ENCODE measurements around the gene PIGH. TPM values are rescaled to one million over a fixed set of nuclear protein-coding genes. Genes with fewer than 3 reads are reported as not detected.

Gene PIGH
- total RNA-seq, 4 donors from 2014 or later: 19.2 to 48.8 (median 23.8) TPM

DNA sequence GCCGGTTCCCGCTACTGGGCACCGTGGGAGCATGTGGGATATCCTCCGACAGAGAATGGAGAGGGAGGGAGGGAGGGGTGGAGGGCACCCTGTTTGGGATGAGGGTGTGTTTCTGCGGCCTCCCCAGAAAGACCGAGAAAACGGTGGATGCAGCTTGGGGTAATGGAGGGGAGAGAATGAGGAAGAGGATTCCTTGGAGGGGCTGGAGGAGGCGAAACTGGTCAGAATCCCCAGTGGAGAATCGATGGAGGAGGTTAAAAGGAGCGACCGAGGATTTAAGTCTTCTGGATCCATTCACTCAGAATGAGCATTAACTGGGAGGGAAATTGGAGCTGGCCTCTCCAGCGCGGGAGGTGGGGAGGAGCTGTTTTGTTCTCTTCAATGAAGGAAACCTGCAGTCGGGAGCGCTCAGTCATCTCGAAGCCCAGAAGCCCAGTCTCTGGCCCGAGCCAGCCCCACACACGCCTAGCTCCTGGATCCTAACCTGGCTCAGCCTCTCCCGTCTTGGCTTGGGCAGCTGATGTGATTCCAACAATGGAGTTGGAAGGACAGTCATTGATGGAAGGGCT is 20.2 kb upstream of the PIGH start:
- peak overlapping the region; percentile 38 to 77 (median 68) for H3K4me3 ChIP-seq
- TF ChIP-seq POLR2A (IDR thresholded peaks at IDR 0.05) (no peak), EP300 (IDR thresholded peaks at IDR 0.05) (no peak)
- TF ChIP-seq, protein P1, sequence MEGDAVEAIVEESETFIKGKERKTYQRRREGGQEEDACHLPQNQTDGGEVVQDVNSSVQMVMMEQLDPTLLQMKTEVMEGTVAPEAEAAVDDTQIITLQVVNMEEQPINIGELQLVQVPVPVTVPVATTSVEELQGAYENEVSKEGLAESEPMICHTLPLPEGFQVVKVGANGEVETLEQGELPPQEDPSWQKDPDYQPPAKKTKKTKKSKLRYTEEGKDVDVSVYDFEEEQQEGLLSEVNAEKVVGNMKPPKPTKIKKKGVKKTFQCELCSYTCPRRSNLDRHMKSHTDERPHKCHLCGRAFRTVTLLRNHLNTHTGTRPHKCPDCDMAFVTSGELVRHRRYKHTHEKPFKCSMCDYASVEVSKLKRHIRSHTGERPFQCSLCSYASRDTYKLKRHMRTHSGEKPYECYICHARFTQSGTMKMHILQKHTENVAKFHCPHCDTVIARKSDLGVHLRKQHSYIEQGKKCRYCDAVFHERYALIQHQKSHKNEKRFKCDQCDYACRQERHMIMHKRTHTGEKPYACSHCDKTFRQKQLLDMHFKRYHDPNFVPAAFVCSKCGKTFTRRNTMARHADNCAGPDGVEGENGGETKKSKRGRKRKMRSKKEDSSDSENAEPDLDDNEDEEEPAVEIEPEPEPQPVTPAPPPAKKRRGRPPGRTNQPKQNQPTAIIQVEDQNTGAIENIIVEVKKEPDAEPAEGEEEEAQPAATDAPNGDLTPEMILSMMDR (IDR thresholded peaks at IDR 0.05): no peak
- 5 to 9% methylated on average over 18 to 19 of the region's 19 CpGs for WGBS, 2 donors
- no peak for DNase-seq (ENCODE audit: low spot score in 2 of 2)
- peak overlapping the region; percentile 52 to 90 (median 83) for H3K27ac ChIP-seq
- H3K9me3 ChIP-seq: no peaks in the 10 kb centered on the region
- no peaks in the 10 kb centered on the region for H3K36me3 ChIP-seq
- peaks cover 0 to 35% (median 21%) of the 10 kb centered on the region in 4 donors for H3K4me1 ChIP-seq
- H3K27me3 ChIP-seq: no peaks in the 10 kb centered on the region

DNA sequence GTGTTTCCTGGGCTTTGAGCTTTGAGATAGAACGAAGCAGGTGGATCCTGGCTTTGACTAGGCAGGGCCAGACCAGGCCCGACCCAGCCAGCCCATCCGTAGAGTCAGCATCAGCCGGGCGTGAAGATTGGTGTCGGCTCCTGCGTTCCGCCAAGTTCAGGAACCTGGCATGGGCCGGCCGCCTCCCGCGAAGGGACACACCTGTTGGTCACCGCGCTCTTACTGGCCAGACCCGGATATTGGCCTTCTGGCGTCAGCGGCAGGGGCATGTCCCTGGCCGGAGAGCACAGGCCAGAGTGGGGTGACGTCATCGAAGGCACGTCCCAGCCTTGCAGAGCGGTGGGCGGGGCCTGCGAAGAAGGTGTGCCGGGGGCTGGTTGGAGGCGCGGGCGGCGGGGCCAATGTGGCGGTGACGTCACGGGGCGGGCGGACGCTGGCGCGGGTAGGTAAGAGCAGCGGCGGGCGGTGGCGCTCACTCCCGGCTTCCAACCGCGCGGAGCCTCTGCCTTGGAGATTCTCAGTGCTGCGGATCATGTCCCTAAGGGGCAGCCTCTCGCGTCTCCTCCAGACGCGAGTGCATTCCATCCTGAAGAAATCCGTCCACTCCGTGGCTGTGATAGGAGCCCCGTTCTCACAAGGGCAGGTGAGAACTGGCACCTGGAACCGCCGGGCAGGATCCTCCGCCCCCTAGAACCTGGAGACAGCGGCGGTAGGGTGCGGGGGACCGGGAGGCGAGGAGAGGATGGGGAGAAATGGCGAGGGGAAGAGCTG is 19.6 kb upstream of the PIGH start, which contains the start of gene ARG2:
ARG2 (plus strand) TSS at position 475 of the 771 bp plus-strand sequence; CDS start at position 533, 58 bp downstream.
- TF ChIP-seq EP300 (IDR thresholded peaks at IDR 0.05) (peak; percentile 88 to 89), POLR2A (IDR thresholded peaks at IDR 0.05) (peak; percentile 53 to 80)
- TF ChIP-seq, protein P1 (IDR thresholded peaks at IDR 0.05): peak in 2 of 5 experiments; percentile 21 to 31
- peak within 1 kb of the TSS; percentile 52 to 90 (median 83) for H3K27ac ChIP-seq
- DNase-seq (ENCODE audit: low spot score in 2 of 2): peak; percentile 95 to 96
- peaks cover 0 to 35% (median 21%) of the 10 kb centered on the region in 4 donors for H3K4me1 ChIP-seq
- H3K36me3 ChIP-seq: no peaks in the 10 kb centered on the region
- WGBS, 2 donors: 0 to 2% methylated on average over 51 to 57 of the region's 62 CpGs
- H3K27me3 ChIP-seq: no peaks in the 10 kb centered on the region
- no peaks in the 10 kb centered on the region for H3K9me3 ChIP-seq
- H3K4me3 ChIP-seq: peak within 1 kb of the TSS; percentile 38 to 77 (median 68)

DNA sequence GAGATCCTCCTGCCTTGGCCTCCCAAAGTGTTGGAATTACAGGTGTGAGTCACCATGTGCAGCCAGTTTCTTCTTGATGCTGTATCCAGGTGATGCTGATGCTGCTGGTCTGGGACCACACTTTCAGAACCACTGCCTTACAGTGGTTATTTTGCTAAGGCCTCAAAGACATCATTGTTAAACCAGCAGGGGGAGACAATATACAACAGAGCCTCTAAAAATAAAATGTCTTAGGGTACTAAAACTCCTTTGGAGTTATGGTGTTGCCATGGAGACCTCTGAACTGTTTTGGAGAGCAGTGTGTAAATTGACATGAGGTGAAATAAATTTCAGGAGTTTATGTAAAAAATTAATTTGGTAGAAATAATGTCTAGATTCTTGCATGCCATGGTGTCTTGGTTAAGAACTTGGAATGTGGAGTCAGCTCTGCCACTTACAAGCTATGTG is 18.6 kb upstream of the PIGH start:
- H3K9me3 ChIP-seq: no peaks in the 10 kb centered on the region
- TF ChIP-seq POLR2A (IDR thresholded peaks at IDR 0.05) (no peak), EP300 (IDR thresholded peaks at IDR 0.05) (no peak)
- TF ChIP-seq, protein P1 (IDR thresholded peaks at IDR 0.05): peak; percentile 55 to 77 (median 61)
- no peaks in the 10 kb centered on the region for H3K36me3 ChIP-seq
- H3K4me3 ChIP-seq: no peak overlapping the region
- H3K4me1 ChIP-seq: peaks cover 0 to 35% (median 21%) of the 10 kb centered on the region in 4 donors
- H3K27ac ChIP-seq: peak overlapping the region in 2 of 4 donors; percentile 87 to 90
- DNase-seq (ENCODE audit: low spot score in 2 of 2): peak in 1 of 2 donors; percentile 25
- H3K27me3 ChIP-seq: no peaks in the 10 kb centered on the region

DNA sequence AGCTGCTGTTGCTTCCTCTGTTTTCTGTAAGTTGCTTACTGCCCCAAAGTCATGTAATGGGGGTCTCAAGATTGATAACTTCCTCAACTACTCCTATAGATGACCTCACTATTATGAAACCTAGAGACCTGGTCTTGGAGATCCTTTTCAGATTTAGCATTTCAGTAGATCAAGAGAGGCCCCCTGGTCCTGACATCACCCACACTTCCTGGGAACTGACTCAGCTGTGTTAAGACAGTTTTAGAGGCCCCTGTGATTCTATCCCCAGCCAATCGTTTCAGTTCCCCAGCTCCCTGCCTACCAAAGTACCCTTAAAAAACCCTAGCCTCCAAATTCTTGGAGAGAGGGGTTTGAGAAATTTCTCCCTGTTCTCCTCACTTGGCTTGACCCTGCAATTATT is 10.4 kb upstream of the PIGH start:
- TF ChIP-seq, protein P1 (IDR thresholded peaks at IDR 0.05): no peak
- no peak for TF ChIP-seq POLR2A (IDR thresholded peaks at IDR 0.05)
- no peak for TF ChIP-seq EP300 (IDR thresholded peaks at IDR 0.05)
- no peaks in the 10 kb centered on the region for H3K27me3 ChIP-seq
- no peak for DNase-seq (ENCODE audit: low spot score in 2 of 2)
- no peak overlapping the region for H3K4me3 ChIP-seq
- H3K9me3 ChIP-seq: no peaks in the 10 kb centered on the region
- no peaks in the 10 kb centered on the region for H3K4me1 ChIP-seq
- no peaks in the 10 kb centered on the region for H3K36me3 ChIP-seq
- WGBS, 2 donors: 63 to 78% methylated on average over 1 of the region's 1 CpG
- H3K27ac ChIP-seq: no peak overlapping the region

Data from tibial nerve (tissue), 4 donors.